Measurements from ENCODE around the gene GAA. TPM values are rescaled to one million over a fixed set of nuclear protein-coding genes. Genes with fewer than 3 reads are reported as not detected.
A peak's percentile ranks its signal among the peaks of the same experiment; 100 is the strongest.

GAA gene
- total and polyA plus RNA-seq, 5 donors: 36.3 to 51.3 (median 44.8) TPM

GRCh38 chr17:80110927-80111701 is 9.7 kb downstream of the GAA start:
- H3K27me3 ChIP-seq (ENCODE audit: control insufficient read depth, insufficient read depth): no peaks in the 10 kb centered on the region
- ATAC-seq (no peak), DNase-seq (no peak)
- H3K27ac ChIP-seq (ENCODE audit: low read length): no peak overlapping the region
- H3K9me3 ChIP-seq (ENCODE audit: control insufficient read depth, low read length): no peaks in the 10 kb centered on the region
- H3K4me1 ChIP-seq (ENCODE audit: control insufficient read depth, insufficient read depth, low read length): no peaks in the 10 kb centered on the region
- no peak overlapping the region for H3K4me3 ChIP-seq (ENCODE audit: low read length)
- intact Hi-C loops (cut with DNase I): no loop called here
- WGBS: 91% methylated on average over 21 of the region's 21 CpGs

- 92% methylated on average over 26 of the region's 26 CpGs for WGBS
- H3K9me3 ChIP-seq (ENCODE audit: control insufficient read depth, low read length): no peaks in the 10 kb centered on the region
- intact Hi-C loops (cut with DNase I): no loop called here
- H3K27ac ChIP-seq (ENCODE audit: low read length): no peak overlapping the region
- H3K4me1 ChIP-seq (ENCODE audit: control insufficient read depth, insufficient read depth, low read length): no peaks in the 10 kb centered on the region
- no peak for DNase-seq
- no peaks in the 10 kb centered on the region for H3K27me3 ChIP-seq (ENCODE audit: control insufficient read depth, insufficient read depth)
- no peak for ATAC-seq
- no peak overlapping the region for H3K4me3 ChIP-seq (ENCODE audit: low read length)
These were observed 10.5 kb downstream of the GAA start for GRCh38 chr17:80111702-80112470.

- DNase-seq: no peak
- H3K27ac ChIP-seq (ENCODE audit: low read length): no peak overlapping the region
- intact Hi-C loops (cut with DNase I): no loop called here
- no peak for ATAC-seq
- H3K4me3 ChIP-seq (ENCODE audit: low read length): no peak overlapping the region
- no peaks in the 10 kb centered on the region for H3K4me1 ChIP-seq (ENCODE audit: control insufficient read depth, insufficient read depth, low read length)
- WGBS: 93% methylated on average over 24 of the region's 24 CpGs
- H3K27me3 ChIP-seq (ENCODE audit: control insufficient read depth, insufficient read depth): no peaks in the 10 kb centered on the region
- no peaks in the 10 kb centered on the region for H3K9me3 ChIP-seq (ENCODE audit: control insufficient read depth, low read length)
These were observed 11.2 kb downstream of the GAA start for GRCh38 chr17:80112471-80113032.

- H3K4me1 ChIP-seq (ENCODE audit: control insufficient read depth, insufficient read depth, low read length): no peaks in the 10 kb centered on the region
- no peak overlapping the region for H3K27ac ChIP-seq (ENCODE audit: low read length)
- ATAC-seq (no peak), DNase-seq (no peak)
- H3K27me3 ChIP-seq (ENCODE audit: control insufficient read depth, insufficient read depth): no peaks in the 10 kb centered on the region
- 83% methylated on average over 20 of the region's 20 CpGs for WGBS
- no peaks in the 10 kb centered on the region for H3K9me3 ChIP-seq (ENCODE audit: control insufficient read depth, low read length)
- intact Hi-C loops (cut with DNase I): no loop called here
- H3K4me3 ChIP-seq (ENCODE audit: low read length): no peak overlapping the region
These were observed 11.7 kb downstream of the GAA start for GRCh38 chr17:80113033-80113484.

- H3K27ac ChIP-seq (ENCODE audit: low read length): no peak overlapping the region
- no peak overlapping the region for H3K4me3 ChIP-seq (ENCODE audit: low read length)
- 92% methylated on average over 7 of the region's 7 CpGs for WGBS
- H3K9me3 ChIP-seq (ENCODE audit: control insufficient read depth, low read length): no peaks in the 10 kb centered on the region
- intact Hi-C loops (cut with DNase I): no loop called here
- DNase-seq (no peak), ATAC-seq (no peak)
- H3K4me1 ChIP-seq (ENCODE audit: control insufficient read depth, insufficient read depth, low read length): no peaks in the 10 kb centered on the region
- H3K27me3 ChIP-seq (ENCODE audit: control insufficient read depth, insufficient read depth): no peaks in the 10 kb centered on the region
These were observed 13.4 kb downstream of the GAA start for GRCh38 chr17:80114758-80115157.

GRCh38 chr17:80115159-80115558 is 13.8 kb downstream of the GAA start:
- Histone ChIP-seq H3K4me1 (ENCODE audit: control insufficient read depth, insufficient read depth, low read length) (no peaks in the 10 kb centered on the region), H3K4me3 (ENCODE audit: low read length) (no peak overlapping the region), H3K27ac (ENCODE audit: low read length) (no peak overlapping the region), H3K9me3 (ENCODE audit: control insufficient read depth, low read length) (no peaks in the 10 kb centered on the region), H3K27me3 (ENCODE audit: control insufficient read depth, insufficient read depth) (no peaks in the 10 kb centered on the region)
- WGBS: 92% methylated on average over 8 of the region's 8 CpGs
- ATAC-seq (no peak), DNase-seq (no peak)
- intact Hi-C loops (cut with DNase I): no loop called here

GRCh38 chr17:80116276-80116920 is 15.0 kb downstream of the GAA start:
- DNase-seq: no peak
- WGBS: 79% methylated on average over 16 of the region's 16 CpGs
- intact Hi-C loops (cut with DNase I): no loop called here
- no peaks in the 10 kb centered on the region for H3K9me3 ChIP-seq (ENCODE audit: control insufficient read depth, low read length)
- no peaks in the 10 kb centered on the region for H3K4me1 ChIP-seq (ENCODE audit: control insufficient read depth, insufficient read depth, low read length)
- no peak overlapping the region for H3K4me3 ChIP-seq (ENCODE audit: low read length)
- H3K27ac ChIP-seq (ENCODE audit: low read length): no peak overlapping the region
- no peak for ATAC-seq
- no peaks in the 10 kb centered on the region for H3K27me3 ChIP-seq (ENCODE audit: control insufficient read depth, insufficient read depth)

GRCh38 chr17:80116921-80117380 is 15.6 kb downstream of the GAA start:
- DNase-seq: no peak
- H3K27ac ChIP-seq (ENCODE audit: low read length): no peak overlapping the region
- no peak for ATAC-seq
- no peaks in the 10 kb centered on the region for H3K9me3 ChIP-seq (ENCODE audit: control insufficient read depth, low read length)
- no peaks in the 10 kb centered on the region for H3K4me1 ChIP-seq (ENCODE audit: control insufficient read depth, insufficient read depth, low read length)
- WGBS: 90% methylated on average over 13 of the region's 13 CpGs
- H3K4me3 ChIP-seq (ENCODE audit: low read length): no peak overlapping the region
- no peaks in the 10 kb centered on the region for H3K27me3 ChIP-seq (ENCODE audit: control insufficient read depth, insufficient read depth)
- intact Hi-C loops (cut with DNase I): no loop called here

- no peak overlapping the region for H3K4me3 ChIP-seq (ENCODE audit: low read length)
- intact Hi-C loops (cut with DNase I): no loop called here
- H3K9me3 ChIP-seq (ENCODE audit: control insufficient read depth, low read length): no peaks in the 10 kb centered on the region
- WGBS: 88% methylated on average over 31 of the region's 31 CpGs
- no peak overlapping the region for H3K27ac ChIP-seq (ENCODE audit: low read length)
- no peaks in the 10 kb centered on the region for H3K4me1 ChIP-seq (ENCODE audit: control insufficient read depth, insufficient read depth, low read length)
- ATAC-seq (peak in 1 of 2 donors; percentile 12), DNase-seq (no peak)
- no peaks in the 10 kb centered on the region for H3K27me3 ChIP-seq (ENCODE audit: control insufficient read depth, insufficient read depth)
These were observed 16.4 kb downstream of the GAA start for GRCh38 chr17:80117491-80118401.

- no peaks in the 10 kb centered on the region for H3K4me1 ChIP-seq (ENCODE audit: control insufficient read depth, insufficient read depth, low read length)
- H3K27me3 ChIP-seq (ENCODE audit: control insufficient read depth, insufficient read depth): no peaks in the 10 kb centered on the region
- ATAC-seq (peak in 1 of 2 donors; percentile 19), DNase-seq (no peak)
- intact Hi-C loops (cut with DNase I): no loop called here
- H3K9me3 ChIP-seq (ENCODE audit: control insufficient read depth, low read length): no peaks in the 10 kb centered on the region
- no peak overlapping the region for H3K27ac ChIP-seq (ENCODE audit: low read length)
- WGBS: 89% methylated on average over 35 of the region's 35 CpGs
- H3K4me3 ChIP-seq (ENCODE audit: low read length): no peak overlapping the region
These were observed 17.4 kb downstream of the GAA start for GRCh38 chr17:80118601-80119270.

Measured in right cardiac atrium (tissue), 5 donors.